Mucosa of descending colon (tissue), 3 donors: ENCODE results near the gene C1orf50. TPM values are rescaled to one million over a fixed set of nuclear protein-coding genes. Genes with fewer than 3 reads are reported as not detected.
A peak's percentile ranks its signal among the peaks of the same experiment; 100 is the strongest.

Experiments used
- ATAC-seq: fragments of 200-7000 bp; cut with Tn5 transposase; one replicate; pipeline ENCODE4 v1.9.1; 2020; ENCODE audit warnings: mild to moderate bottlenecking, moderate library complexity
- DNase-seq, 3 donors: peaks; one replicate each; pipeline ENCODE4 v3.0.0-alpha.2; 2020
- H3K36me3 ChIP-seq: fragments of 200-600 bp; one replicate; pipeline ENCODE4 v1.8.0; 2021; ENCODE audit warnings: low read depth, mild to moderate bottlenecking
- H3K4me1 ChIP-seq: fragments of 200-600 bp; one replicate; pipeline ENCODE4 v1.8.0; 2021; ENCODE audit warnings: low read depth, mild to moderate bottlenecking
- H3K4me3 ChIP-seq: fragments of 200-600 bp; one replicate; pipeline ENCODE4 v1.8.0; 2021; ENCODE audit warnings: mild to moderate bottlenecking
- H3K9me3 ChIP-seq: fragments of 200-600 bp; one replicate; pipeline ENCODE4 v1.8.0; 2021; ENCODE audit warnings: mild to moderate bottlenecking
- CTCF ChIP-seq: fragments of 200-600 bp; IDR thresholded peaks from one replicate; pipeline ENCODE4 v1.8.0; 2022; ENCODE audit warnings: antibody characterized with exemption, mild to moderate bottlenecking
- intact Hi-C, 2 donors: fragments of 100-400 bp; cut with DNase I in 1 of 2; cut with micrococcal nuclease in 1 of 2; formaldehyde crosslinking; loops; one replicate each; pipeline versions ENCODE4 v1.11.0 to v1.11.1; 2022; cut with DNase I, micrococcal nuclease
- total RNA-seq, 3 donors: library from RNA; stranded (reverse); fragmentation: NEBNext Ultra II Directional in 2 of 3; extraction: Animal tissue kit (Norgen Biotek cat#: 25700) in 2 of 3; gene quantifications; one replicate each; pipeline versions ENCODE4 v1.2.1 to v1.2.4, GENCODE V29; 2021 to 2023
- donor health status: DM: no; HTN: no; CAD: no; lungs with moderate emphysema.
- donor health status: DM: no; HTN: no; CAD: no.
- donor health status: DM: no; HTN: yes; CAD: no.

Gene C1orf50
- total RNA-seq, 3 donors from 2014 or later: 4.4 to 9.8 (median 7.1) TPM

GRCh38 chr1:42783092-42783491, 16.0 kb downstream of the C1orf50 start:
- ATAC-seq: no peak
- intact Hi-C loops: no loop called here
- H3K36me3 ChIP-seq: no peaks in the 10 kb centered on the region
- no peak for TF ChIP-seq CTCF
- no peaks in the 10 kb centered on the region for H3K9me3 ChIP-seq
- peaks cover 3% of the 10 kb centered on the region for H3K4me1 ChIP-seq
- no peak for DNase-seq
- no peak overlapping the region for H3K4me3 ChIP-seq

- ATAC-seq (no peak), DNase-seq (no peak)
- intact Hi-C loops: no loop called here
- peaks cover 3% of the 10 kb centered on the region for H3K4me1 ChIP-seq
- H3K9me3 ChIP-seq: no peaks in the 10 kb centered on the region
- no peak for TF ChIP-seq CTCF
- no peak overlapping the region for H3K4me3 ChIP-seq
- no peaks in the 10 kb centered on the region for H3K36me3 ChIP-seq
Measured at GRCh38 chr1:42784547-42784945, 17.5 kb downstream of the C1orf50 start.

- intact Hi-C loops: no loop called here
- ATAC-seq: peak; percentile 55
- peak; percentile 16 to 55 (median 44) for DNase-seq
- H3K4me1 ChIP-seq: peaks cover 3% of the 10 kb centered on the region
- no peak for TF ChIP-seq CTCF
- H3K4me3 ChIP-seq: no peak within 1 kb of the TSS
- H3K36me3 ChIP-seq: no peaks in the 10 kb centered on the region
- H3K9me3 ChIP-seq: no peaks in the 10 kb centered on the region
Measured at GRCh38 chr1:42784946-42785693, 18.1 kb downstream of the C1orf50 start, which contains the start of gene TMEM269. Gene TMEM269, plus strand, starts transcription at chr1:42784991. Its CDS starts 4,903 bp downstream, at chr1:42789894.

- DNase-seq: no peak
- intact Hi-C loops: no loop called here
- H3K4me1 ChIP-seq: peaks cover 3% of the 10 kb centered on the region
- TF ChIP-seq CTCF: no peak
- no peaks in the 10 kb centered on the region for H3K36me3 ChIP-seq
- ATAC-seq: no peak
- H3K4me3 ChIP-seq: no peak overlapping the region
- no peaks in the 10 kb centered on the region for H3K9me3 ChIP-seq
Measured at GRCh38 chr1:42786097-42786496, 19.0 kb downstream of the C1orf50 start.

GRCh38 chr1:42788021-42788420, 21.0 kb downstream of the C1orf50 start:
- ATAC-seq: no peak
- no peak for DNase-seq
- Histone ChIP-seq H3K9me3 (no peaks in the 10 kb centered on the region), H3K4me3 (no peak overlapping the region), H3K4me1 (peaks cover 3% of the 10 kb centered on the region), H3K36me3 (no peaks in the 10 kb centered on the region)
- intact Hi-C loops: no loop called here
- TF ChIP-seq CTCF: no peak
